ENCODE data around the gene CUX1. TPM values are rescaled to one million over a fixed set of nuclear protein-coding genes. Genes with fewer than 3 reads are reported as not detected.
A peak's percentile ranks its signal among the peaks of the same experiment; 100 is the strongest.

The CUX1 gene
- total and polyA plus RNA-seq, 9 donors = 42.2 to 151 (median 126) TPM

GRCh38 chr7:101891936-101892640 lies 74.7 kb downstream of the CUX1 start:
- H3K4me3 ChIP-seq = no peak overlapping the region
- TF ChIP-seq CTCF (IDR thresholded peaks at IDR 0.05) = no peak
- TF ChIP-seq EP300 (IDR thresholded peaks at IDR 0.05) = no peak
- no peak for TF ChIP-seq POLR2A (IDR thresholded peaks at IDR 0.05)
- intact Hi-C loops (cut with DNase I) = no loop called here
- no peaks in the 10 kb centered on the region for H3K36me3 ChIP-seq
- H3K27me3 ChIP-seq = no peaks in the 10 kb centered on the region
- WGBS, 3 donors = 47 to 58% (median 53%) methylated on average over 11 of the region's 11 CpGs
- DNase-seq = no peak
- H3K9me3 ChIP-seq = no peaks in the 10 kb centered on the region
- H3K27ac ChIP-seq = peak overlapping the region in 1 of 2 donors; percentile 26
- H3K4me1 ChIP-seq (ENCODE audit: insufficient read depth) = peaks cover 2% of the 10 kb centered on the region

DNA sequence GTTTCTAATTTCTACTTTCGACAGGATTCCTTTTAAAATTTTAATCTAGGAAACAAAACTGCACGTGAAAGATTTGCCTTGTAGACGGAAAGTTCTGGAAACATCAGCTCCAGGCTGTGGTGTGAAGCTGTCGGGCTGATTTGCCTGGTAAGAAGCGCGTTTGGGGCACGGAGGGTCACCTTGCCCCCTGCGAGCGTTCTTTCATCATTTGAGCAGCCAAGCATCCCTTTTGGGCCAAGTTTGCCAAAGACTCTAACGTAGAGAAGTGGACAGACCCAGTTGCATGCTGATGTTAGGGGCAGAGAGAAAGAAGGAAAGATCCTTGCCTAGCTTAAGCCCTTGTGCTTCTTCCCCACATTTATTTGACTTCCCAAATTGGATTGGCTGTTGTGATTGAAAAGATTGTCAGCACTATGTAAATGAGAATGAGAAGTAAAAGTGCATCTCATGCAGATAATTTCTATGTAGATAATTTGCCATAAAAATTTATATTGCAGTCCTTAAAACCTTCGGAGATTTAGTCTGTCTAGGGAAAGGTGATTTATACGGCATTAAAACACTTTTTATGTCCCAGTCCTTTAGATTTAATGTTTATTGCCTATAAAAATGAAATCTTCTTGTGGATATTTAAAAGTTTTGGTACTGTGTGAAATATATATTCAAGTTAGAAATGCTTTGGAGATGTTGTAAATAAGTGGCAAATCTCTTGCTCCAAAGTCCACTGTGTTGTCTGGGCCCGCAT lies 76.1 kb downstream of the CUX1 start:
- intact Hi-C loops (cut with DNase I) = no loop called here
- no peak overlapping the region for H3K27ac ChIP-seq
- H3K4me1 ChIP-seq (ENCODE audit: insufficient read depth) = peaks cover 1% of the 10 kb centered on the region
- no peaks in the 10 kb centered on the region for H3K36me3 ChIP-seq
- WGBS, 3 donors = 70 to 77% (median 77%) methylated on average over 13 of the region's 13 CpGs
- no peaks in the 10 kb centered on the region for H3K27me3 ChIP-seq
- no peak for DNase-seq
- H3K4me3 ChIP-seq = no peak overlapping the region
- TF ChIP-seq CTCF (IDR thresholded peaks at IDR 0.05) = no peak
- no peak for TF ChIP-seq POLR2A (IDR thresholded peaks at IDR 0.05)
- no peak for TF ChIP-seq EP300 (IDR thresholded peaks at IDR 0.05)
- no peaks in the 10 kb centered on the region for H3K9me3 ChIP-seq

- no peak for DNase-seq
- Histone ChIP-seq H3K27ac (no peak overlapping the region), H3K4me1 (ENCODE audit: insufficient read depth) (peaks cover 1% of the 10 kb centered on the region), H3K4me3 (no peak overlapping the region), H3K27me3 (no peaks in the 10 kb centered on the region), H3K36me3 (no peaks in the 10 kb centered on the region), H3K9me3 (no peaks in the 10 kb centered on the region)
- intact Hi-C loops (cut with DNase I) = no loop called here
- TF ChIP-seq POLR2A (IDR thresholded peaks at IDR 0.05) (no peak), EP300 (IDR thresholded peaks at IDR 0.05) (no peak), CTCF (IDR thresholded peaks at IDR 0.05) (no peak)
- 89 to 92% (median 91%) methylated on average over 9 of the region's 9 CpGs for WGBS, 3 donors
These were observed 78.9 kb downstream of the CUX1 start for GRCh38 chr7:101896316-101896715.

GRCh38 chr7:101896941-101897340 lies 79.5 kb downstream of the CUX1 start:
- Histone ChIP-seq H3K27me3 (no peaks in the 10 kb centered on the region), H3K36me3 (no peaks in the 10 kb centered on the region), H3K4me3 (no peak overlapping the region), H3K4me1 (ENCODE audit: insufficient read depth) (peaks cover 5% of the 10 kb centered on the region), H3K27ac (no peak overlapping the region), H3K9me3 (no peaks in the 10 kb centered on the region)
- intact Hi-C loops (cut with DNase I) = no loop called here
- no peak for DNase-seq
- 93 to 95% (median 94%) methylated on average over 7 of the region's 7 CpGs for WGBS, 3 donors
- no peak for TF ChIP-seq POLR2A (IDR thresholded peaks at IDR 0.05)
- TF ChIP-seq EP300 (IDR thresholded peaks at IDR 0.05) = no peak
- no peak for TF ChIP-seq CTCF (IDR thresholded peaks at IDR 0.05)

Measured in ovary (tissue), 9 donors.